DMS114 treated with DMSO at 0.1 percent for 48 hours (cell line): Measurements from ENCODE around the gene CCDC88A.
"Not testable (repeated sequence)": the region's sequence is repeated elsewhere in the genome, so short reads cannot be mapped to it uniquely, and the experiment has no call there.

Source experiments
- DNase-seq: peaks from one replicate; lab custom pipeline; 2025; ENCODE audit not compliant: unreplicated experiment; lab: John Stamatoyannopoulos, UW

Gene CCDC88A

DNA sequence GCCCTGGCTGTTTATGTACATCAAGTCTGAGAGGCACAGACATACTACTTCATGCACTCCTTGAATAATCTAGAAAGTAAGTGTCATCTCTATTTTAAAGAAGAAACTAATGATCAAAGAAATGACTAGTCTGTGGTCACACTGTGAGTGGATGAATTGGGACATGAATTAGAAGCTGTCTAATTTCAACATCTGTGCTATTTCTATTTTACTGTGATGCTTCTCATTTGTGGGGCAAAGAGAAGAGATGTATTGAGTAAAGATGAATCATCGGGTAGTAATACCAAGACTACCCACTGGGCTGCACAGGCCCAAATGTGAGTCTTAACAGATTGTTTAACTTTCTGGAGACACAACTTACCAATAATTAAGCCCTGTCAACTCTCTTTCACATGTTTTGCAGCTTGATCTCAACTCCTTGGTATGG, 108.2 kb downstream of the CCDC88A start:
- DNase-seq: no peak

DNA sequence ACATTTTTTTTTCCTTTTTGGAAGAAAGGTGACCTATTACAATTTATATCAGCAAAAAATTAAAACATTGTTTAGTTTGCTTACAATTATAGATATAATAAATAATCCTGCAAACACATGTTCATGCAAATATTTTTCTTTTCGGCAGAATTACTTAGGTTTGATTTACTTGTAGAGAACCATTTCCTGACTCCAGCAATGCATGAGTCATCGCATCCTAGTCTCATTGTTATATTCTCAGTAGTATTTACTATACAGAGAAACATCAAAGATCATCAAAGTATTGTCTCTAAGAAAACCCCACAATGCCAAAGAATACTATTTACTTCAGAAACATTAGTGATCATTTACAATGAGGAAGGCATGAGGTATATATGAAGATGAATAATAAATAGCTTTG, 110.2 kb downstream of the CCDC88A start:
- DNase-seq: no peak

DNA sequence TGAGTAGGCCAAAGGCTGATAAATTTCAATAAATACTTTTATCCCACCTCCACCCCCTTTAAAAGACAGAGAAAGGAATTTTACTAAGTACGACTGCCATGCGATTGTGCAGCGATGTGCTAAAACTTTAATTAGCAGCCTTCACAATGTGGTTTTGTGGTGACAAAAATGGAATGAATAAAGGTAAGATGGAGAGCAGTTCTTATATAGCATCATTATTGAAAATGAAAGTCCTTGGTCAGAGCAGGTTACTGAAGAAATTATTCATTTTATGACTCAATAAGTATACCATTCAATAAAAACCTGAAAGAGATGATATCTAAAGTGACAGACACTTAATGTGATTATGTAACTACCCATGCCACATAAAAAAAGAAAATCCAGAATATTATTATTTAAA, 117.4 kb downstream of the CCDC88A start:
- no peak for DNase-seq

DNA sequence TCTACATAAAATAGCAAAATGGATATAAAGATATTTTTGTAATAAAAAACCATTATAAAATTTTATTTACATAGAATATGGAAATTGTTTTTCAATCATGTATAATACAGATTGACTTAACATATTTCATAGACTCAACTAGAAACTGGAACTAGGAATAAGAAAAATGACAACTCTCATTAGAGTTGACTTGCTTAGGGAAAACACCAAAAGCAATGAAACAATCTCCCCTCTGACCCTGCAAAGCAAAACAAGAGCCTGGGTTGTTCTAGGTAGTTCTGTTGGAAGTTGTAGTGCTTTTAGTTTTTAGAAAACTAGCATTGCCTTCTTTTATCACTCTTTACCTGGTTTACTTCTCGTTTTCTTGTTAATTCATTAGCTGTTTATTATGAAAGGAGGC, 118.4 kb downstream of the CCDC88A start:
- DNase-seq: no peak

GRCh38 chr2:55296393-55296792, 123.3 kb downstream of the CCDC88A start:
- DNase-seq: no peak

DNA sequence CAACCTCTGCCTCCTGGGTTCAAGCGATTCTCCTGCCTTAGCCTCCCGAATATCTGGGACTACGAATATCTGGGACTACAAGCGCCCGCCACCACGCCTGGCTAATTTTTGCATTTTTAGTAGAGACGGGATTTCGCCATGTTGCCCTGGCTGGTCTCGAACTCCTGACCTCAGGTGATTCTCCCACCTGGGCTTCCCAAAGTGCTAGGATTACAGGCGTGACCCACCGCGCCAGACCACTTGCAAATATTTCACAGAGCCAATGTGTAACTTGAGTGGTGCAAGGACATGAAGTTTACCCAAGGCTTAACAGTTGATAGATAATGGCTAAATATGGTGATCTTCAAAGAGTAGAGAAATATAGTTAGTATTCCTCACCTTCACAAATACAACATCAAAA, 136.6 kb downstream of the CCDC88A start:
- DNase-seq: no peak

DNA sequence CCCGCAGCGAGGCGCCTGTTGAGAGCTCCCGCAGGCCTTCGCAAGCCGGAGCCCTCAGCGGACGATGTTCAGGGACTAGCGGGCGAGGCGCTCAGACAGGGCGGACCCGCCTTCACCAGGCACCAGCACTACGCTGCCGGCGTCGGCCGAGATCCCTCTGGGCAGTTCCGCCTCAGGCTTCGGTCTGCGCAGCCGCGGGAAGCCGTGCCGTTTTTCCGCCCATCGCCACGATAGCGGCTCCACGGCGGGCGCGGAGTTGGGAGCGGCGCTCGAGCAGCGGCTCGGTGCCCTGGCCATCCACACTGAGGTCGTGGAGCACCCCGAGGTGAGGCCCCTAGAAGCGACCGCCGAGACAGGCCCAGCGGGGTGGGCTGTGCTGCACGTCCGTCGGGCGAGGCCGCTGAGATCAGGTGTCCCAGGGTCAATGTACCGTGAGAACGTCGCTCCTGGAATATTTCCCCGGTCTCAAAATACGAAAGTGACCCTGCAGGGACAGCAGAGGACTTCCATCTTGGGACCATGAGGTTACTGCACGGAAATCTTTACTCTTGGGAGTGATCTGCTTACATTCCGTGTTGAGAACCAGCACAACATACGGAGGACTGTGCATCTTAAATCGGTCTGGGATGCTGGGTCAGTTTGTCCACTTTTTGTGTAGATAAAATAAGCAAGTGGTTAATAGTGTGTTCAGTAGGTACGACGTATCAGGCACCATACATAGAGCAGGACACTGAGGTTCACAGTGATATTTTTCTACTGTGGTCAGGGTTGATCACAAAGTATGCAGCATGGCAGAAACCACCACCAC, 137.3 kb downstream of the CCDC88A start:
- DNase-seq: peak; percentile 79

DNA sequence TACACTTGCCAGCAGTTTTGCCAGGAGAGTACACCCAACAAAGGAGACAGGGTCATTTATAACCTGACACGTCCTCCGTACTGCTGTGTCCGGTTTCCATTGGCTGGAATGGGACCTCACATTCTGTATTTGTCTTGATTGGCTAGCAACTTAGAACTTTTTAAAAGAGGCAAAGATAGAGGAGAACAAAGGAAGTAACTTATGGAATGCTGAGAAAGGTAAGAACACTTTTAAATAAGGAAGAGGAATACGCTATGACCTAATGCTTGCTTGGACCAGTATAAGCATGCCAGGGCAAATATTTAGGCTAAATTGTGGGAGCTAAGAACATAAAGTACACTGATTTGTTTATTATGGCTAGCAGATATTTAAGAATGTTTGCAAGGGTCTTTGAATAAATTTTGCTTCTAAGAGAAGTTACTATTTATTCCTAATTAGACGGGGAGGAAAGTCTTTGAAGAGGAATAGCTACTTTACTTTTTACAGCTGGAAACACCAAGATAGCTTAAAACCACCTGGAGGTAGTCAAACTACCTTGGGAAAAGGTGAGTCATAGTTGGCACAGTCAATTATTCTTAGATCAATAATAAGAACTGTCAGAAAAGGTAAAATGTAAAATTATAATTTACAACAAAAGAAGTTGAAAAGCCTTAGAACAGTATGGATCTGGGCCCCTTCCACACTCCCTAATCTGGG, 138.7 kb downstream of the CCDC88A start:
- DNase-seq: not testable (repeated sequence)

DNA sequence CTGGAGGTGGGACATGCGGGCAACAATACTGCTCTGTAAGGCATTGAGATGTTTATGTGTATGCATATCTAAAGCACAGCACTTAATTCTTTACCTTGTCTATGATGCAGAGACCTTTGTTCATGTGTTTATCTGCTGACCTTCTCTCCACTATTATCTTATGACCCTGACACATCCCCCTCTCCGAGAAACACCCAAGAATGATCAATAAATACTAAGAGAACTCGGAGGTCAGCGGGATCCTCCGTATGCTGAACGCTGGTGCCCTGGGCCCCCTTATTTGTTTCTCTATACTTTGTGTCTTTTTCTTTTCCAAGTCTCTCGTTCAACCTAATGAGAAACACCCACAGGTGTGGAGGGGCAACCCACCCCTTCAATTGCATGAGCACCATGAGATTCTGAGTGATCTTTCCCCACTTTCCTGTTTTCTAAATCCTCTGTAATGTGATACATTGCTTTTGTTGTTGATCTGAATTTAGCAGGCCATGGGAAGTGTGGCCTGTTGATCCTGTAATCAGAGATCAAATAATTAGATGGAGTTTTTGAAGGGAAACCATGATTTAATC, 139.7 kb downstream of the CCDC88A start:
- not testable (repeated sequence) for DNase-seq

DNA sequence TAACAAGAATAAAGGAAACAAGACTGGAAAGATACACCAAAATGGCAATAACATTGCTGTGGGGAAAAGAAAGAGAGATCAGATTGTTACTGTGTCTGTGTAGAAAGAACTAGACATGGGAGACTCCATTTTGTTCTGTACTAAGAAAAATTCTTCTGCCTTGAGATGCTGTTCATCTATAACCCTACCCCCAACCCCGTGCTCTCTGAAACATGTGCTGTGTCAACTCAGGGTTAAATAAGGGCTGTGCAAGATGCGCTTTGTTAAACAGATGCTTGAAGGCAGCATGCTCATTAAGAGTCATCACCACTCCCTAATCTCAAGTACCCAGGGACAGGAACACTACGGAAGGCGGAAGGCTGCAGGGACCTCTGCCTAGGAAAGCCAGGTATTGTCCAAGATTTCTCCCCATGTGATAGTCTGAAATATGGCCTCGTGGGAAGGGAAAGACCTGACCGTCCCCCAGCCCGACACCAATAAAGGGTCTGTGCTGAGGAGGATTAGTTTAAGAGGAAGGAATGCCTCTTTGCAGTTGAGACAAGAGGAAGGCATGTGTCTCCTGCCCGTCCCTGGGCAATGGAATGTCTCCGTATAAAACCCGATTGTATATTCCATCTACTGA, 140.3 kb downstream of the CCDC88A start:
- not testable (repeated sequence) for DNase-seq

GRCh38 chr2:55277310-55277709, 142.3 kb downstream of the CCDC88A start:
- DNase-seq: no peak

- DNase-seq: not testable (repeated sequence)
Measured at GRCh38 chr2:55274346-55274745, 145.3 kb downstream of the CCDC88A start.

DNA sequence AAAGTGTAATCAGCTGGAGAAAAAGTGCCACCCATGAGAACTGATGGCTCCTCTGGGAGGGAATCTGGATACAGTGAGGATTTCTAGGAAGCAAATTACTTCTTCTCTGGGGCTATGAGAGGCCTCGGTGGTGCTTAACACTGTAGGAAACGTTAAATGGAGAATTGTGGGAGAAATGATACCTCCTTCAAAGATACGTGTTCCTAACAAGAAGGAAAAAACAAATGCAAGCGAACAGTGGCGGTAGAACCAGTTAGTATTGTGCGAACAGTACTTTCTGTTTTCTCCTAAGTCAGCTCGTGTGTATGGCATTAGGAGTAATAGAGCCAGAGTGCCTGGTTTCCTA, 150.0 kb downstream of the CCDC88A start:
- DNase-seq: peak; percentile 33

DNA sequence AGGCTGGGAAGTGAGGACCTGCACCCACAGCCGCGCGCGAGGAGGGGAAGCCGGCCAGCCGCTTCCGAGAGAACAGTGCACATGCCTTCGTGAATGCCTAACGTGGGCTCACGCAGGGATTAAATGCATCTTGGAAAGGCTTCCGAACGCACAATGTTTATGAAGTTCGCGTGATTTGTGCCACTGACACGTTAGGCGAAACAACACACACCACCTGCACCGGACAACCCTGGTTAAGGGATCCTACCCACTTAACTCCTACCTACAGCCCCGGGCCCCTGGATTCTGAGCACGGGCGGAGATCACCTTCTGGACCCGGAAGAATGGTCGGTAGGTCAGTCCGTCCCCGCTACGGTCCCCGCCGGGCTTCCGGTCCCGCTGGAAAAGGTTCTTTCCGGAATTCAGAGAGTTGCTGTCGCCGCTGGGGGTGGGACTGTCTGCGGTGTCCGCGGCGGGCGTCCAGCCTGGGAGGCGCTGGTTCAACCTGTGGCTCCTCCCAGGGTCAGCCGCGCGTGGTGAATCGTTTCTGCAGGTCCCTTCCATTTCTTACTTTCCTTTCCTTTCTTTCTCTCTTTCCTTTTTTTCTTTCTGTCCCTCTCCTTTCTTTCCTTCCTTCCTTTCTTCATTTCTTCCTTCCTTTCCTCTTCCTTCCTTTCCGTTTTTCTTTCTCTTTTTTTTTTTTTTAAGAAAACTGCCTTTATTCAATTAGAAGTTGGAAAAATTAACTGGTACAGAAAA, 150.6 kb downstream of the CCDC88A start, which contains the start of gene MTIF2:
Gene MTIF2 (minus strand): TSS at position 325 of the 738 bp plus-strand sequence. CDS start 5,373 bp downstream, outside the sequence.
- DNase-seq: peak; percentile 92

GRCh38 chr2:55268288-55268906, 151.3 kb downstream of the CCDC88A start:
- DNase-seq: no peak

DNA sequence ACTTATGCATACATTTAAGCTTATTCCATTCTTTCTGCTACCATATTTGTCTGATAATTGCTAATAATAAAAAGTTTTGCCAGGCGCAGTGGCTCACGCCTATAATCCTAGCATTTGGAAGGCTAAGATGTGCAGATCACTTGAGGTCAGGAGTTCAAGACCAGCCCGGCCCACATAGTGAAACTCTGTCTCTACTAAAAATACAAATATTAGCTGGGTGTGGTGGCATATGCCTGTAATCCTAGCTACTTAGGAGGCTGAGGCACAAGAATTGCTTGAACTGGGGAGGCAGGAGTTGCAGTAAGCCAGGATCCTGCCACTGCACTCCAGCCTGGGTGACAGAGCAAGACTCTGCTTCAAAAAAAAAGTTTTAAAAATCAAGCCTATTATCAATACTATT, 160.1 kb downstream of the CCDC88A start:
- not testable (repeated sequence) for DNase-seq

DNA sequence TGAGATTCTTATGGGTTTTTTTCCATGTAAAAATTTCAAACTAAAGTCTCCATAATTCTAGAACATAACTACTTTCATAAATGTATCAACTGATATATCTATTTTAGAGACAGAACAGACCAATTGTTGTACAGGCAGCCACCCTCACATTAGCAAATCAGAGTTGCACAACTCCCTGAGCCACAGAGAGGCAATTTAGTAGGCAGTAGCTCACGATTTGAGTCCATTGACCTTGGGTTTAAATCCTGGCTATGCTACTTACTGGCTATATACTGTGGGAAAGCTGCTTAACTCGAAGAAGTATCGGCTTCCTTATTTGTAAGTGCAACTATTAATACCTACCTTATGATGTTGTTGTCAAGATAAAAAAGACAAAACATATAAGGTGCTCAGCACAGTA, 166.8 kb downstream of the CCDC88A start:
- no peak for DNase-seq

GRCh38 chr2:55247025-55247424, 172.6 kb downstream of the CCDC88A start:
- no peak for DNase-seq

- DNase-seq: no peak
Measured at GRCh38 chr2:55245411-55245810, 174.2 kb downstream of the CCDC88A start.

DNA sequence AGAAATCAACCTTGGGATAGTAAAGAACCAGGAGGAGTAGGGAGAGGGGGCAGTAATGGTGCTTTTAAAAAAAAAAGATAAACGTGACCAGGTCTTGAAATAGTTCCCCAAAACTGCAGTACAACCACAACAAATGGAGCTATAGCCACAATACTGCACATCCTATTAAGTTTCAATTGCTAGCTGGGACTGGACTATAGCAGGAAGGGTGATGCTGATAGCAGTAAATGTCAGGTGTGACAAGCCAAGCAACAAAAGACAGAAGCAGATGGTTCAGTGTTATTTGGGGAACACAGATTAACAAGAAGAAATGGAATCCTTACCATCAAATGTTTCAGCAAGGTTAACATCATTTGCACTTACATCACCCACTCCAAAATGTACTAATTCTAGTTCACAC, 177.0 kb downstream of the CCDC88A start:
- DNase-seq: no peak
